GM13976 (cell line): Measurements from ENCODE around the gene MRPS34.

Source experiments
- DNase-seq: peaks from one replicate; pipeline ENCODE4 v3.0.0; 2012; ENCODE audit warnings: low spot score
- CTCF ChIP-seq: IDR thresholded peaks from 2 replicates; pipeline ENCODE4 v1.5.1; 2012; ENCODE audit warnings: borderline replicate concordance, mild to moderate bottlenecking; ENCODE audit not compliant: insufficient read depth; ENCODE audit errors: extremely low read depth, missing control alignments, control extremely low read depth
- in situ Hi-C: fragments of 300-500 bp; cut with MboI; formaldehyde crosslinking; loops from one replicate; pipeline ENCODE4 v1.12.0; 2022; ENCODE audit warnings: low sequenced_read_pairs, mixed read lengths, inconsistent platforms; ENCODE audit not compliant: unreplicated experiment

The MRPS34 gene

GRCh38 chr16:1775006-1775845 lies 2.3 kb upstream of the MRPS34 start:
- in situ Hi-C loops, result no loop called here
- no peak for TF ChIP-seq CTCF
- no peak for DNase-seq

DNA sequence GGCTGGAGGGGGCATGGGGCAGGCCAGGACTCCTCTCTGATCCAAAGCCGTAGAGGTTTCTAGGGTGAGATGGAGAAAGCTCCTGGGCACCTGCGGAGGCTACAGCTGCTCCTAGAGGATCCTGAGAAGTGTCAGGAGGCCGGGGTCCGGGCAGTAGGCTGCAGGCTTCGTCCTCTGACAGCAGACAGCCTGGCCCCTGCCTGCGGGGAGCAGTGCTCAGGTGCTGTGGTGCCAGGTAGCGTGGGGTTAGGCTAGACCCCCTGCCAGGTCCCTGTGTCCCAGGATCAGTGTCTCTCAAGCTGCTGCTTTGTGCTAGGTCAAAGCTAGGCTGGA lies 1.5 kb upstream of the MRPS34 start:
- in situ Hi-C loops, result no loop called here
- TF ChIP-seq CTCF, result no peak
- no peak for DNase-seq

DNA sequence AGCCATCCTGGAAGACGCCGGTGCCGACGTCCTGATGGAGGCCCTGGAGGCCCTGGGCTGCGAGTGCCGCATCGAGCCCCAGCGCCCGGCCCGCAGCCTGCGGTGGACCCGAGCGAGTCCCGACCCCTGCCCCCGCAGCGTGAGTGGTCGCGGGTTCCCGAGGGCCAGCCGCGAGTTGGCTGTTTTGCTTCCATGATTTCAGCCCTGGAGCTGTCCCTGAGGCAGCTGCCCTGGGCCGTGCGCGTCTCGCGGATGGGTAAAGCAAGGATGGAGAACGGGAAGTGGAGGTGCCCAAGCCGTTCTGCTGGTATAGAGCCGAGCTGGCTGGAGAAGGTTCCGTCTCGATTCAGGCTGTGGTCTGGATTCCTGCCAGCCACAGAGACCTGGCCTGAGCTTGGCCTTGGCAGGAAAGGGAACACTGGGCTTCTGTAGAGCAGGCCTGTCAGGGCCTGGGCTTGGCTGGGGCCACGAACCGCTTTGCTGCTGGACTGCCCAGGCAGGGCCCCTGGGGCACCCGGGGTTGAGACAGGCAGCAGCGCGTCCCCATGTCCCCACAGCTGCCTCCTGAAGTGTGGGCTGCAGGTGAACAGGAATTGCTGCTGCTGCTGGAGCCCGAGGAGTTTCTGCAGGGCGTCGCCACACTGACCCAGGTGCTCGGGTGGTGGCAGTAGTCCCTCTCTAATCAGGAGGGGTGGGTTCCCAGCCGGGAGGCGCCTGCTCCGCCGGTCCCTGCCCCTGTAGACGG lies 941 bp upstream of the MRPS34 start:
- no peak for DNase-seq
- TF ChIP-seq CTCF, result no peak
- in situ Hi-C loops, result no loop called here

DNA sequence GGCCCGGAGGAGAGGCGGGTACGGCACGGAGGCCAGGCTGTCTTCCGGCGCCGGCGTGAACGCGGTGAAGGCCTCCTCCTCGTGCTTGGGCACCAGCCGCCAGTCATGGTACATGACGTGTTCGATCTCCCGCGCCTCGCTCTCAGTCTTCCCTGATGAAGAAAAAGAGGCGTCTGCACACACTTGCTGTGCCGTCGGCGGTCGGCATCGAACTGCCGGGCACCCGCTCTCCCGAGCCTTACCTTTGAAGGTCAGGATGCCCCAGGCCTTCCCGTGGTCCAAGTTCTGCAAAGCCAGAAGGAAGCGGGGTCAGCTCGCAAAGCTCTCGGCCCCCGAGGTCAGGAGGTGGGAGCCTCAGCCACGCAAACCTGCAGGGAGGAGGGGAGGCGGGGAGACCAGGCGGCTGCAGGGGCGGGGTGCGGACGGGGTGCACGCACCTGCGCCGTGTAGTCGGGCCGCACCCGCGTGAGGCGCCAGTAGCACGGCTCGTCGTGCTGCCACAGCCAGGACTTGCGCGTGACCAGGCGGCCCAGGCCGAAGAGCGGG lies 499 bp downstream of the MRPS34 start, which contains the start of gene EME2:
EME2 (plus strand) TSS at position 449 of the 546 bp plus-strand sequence. CDS start 418 bp downstream, outside the sequence.
- in situ Hi-C loops, result no loop called here
- no peak for TF ChIP-seq CTCF
- no peak for DNase-seq

DNA sequence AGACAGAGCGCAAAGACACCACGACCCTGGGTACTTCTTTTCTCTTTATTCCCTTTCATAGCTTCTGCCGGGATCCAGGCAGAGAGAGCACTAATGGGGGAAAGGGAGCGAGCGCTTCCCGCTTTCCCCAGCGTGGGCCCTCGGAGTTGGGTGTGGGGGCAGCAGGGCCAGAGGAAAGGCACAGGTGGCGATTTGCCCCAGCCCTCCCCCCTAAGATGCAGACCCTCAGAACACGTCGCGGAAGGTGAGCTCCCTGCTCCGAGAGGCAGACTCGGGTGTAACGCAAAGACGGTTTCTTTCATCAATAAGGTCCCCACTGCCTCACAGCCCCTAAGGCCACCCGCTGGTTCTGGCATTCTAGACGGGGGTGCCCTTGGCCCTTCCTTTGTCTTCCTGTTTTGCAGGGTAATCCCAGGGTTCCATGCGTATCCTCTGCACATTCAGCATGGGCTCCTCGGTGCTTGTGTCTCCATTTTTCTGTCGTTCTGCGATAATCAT lies 1.0 kb downstream of the MRPS34 start:
- TF ChIP-seq CTCF, result no peak
- DNase-seq, result no peak
- in situ Hi-C loops, result no loop called here

DNA sequence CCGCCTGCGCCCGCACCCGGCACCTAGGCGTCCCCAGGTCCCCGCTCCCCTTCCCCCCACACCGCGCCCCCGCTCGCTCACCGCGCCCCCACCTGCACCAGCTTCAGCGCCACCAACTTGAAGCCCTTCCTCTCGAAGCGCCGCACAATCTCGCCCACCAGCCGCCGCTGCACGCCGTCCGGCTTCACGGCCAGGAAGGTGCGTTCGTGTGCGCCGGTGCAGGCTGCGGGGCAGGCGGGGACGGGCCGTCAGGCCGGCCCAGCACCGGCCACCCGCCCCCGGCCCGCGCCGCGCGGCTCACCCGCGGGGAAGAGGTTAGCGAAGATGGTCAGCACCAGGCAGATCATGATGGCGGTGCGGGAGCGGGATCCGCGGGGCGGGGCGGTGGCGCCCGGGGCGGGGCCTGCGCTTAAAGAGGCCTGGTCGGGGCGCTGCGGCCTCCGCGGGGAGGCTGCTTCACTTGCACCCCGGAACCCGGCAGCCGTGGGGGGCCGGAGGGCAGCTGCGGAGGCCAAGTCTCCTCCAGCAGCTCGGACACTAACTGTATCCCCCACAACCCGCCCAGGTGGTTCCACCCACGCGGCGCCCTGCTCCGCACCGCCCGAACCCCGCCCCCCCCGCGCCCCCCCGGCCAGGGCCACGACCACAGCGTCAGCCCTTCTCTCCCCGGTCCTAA lies 1.6 kb downstream of the MRPS34 start, which contains the start of gene NME3:
NME3 (minus strand) TSS at position 356 of the 676 bp plus-strand sequence; CDS start at position 347, 9 bp downstream.
- no peak for TF ChIP-seq CTCF
- in situ Hi-C loops, result no loop called here
- DNase-seq, result peak; percentile 91
